IPS-15b (cell line): ENCODE results near the gene SP110.
A peak's percentile ranks its signal among the peaks of the same experiment; 100 is the strongest.
"Not testable (repeated sequence)": the region's sequence is repeated elsewhere in the genome, so short reads cannot be mapped to it uniquely, and the experiment has no call there.

Source experiments
- H3K27me3 ChIP-seq: one replicate; pipeline ENCODE4 v1.6.1; 2013; ENCODE audit warnings: low read length; ENCODE audit not compliant: control insufficient read depth, insufficient read depth
- H3K36me3 ChIP-seq: one replicate; pipeline ENCODE4 v1.6.1; 2013; ENCODE audit warnings: low read length; ENCODE audit not compliant: control insufficient read depth, insufficient read depth
- H3K4me1 ChIP-seq: one replicate; pipeline ENCODE4 v1.6.1; 2013; ENCODE audit warnings: mild to moderate bottlenecking, low read length; ENCODE audit not compliant: control insufficient read depth, insufficient read depth
- H3K4me3 ChIP-seq: one replicate; pipeline ENCODE4 v1.5.1; 2013; ENCODE audit warnings: low read depth, low read length
- H3K9ac ChIP-seq: one replicate; pipeline ENCODE4 v1.6.1; 2013; ENCODE audit warnings: low read depth, mild to moderate bottlenecking, low read length
- H3K9me3 ChIP-seq: one replicate; pipeline ENCODE4 v1.6.1; 2013; ENCODE audit warnings: mild to moderate bottlenecking, low read length; ENCODE audit not compliant: control insufficient read depth, insufficient read depth

SP110 gene

DNA sequence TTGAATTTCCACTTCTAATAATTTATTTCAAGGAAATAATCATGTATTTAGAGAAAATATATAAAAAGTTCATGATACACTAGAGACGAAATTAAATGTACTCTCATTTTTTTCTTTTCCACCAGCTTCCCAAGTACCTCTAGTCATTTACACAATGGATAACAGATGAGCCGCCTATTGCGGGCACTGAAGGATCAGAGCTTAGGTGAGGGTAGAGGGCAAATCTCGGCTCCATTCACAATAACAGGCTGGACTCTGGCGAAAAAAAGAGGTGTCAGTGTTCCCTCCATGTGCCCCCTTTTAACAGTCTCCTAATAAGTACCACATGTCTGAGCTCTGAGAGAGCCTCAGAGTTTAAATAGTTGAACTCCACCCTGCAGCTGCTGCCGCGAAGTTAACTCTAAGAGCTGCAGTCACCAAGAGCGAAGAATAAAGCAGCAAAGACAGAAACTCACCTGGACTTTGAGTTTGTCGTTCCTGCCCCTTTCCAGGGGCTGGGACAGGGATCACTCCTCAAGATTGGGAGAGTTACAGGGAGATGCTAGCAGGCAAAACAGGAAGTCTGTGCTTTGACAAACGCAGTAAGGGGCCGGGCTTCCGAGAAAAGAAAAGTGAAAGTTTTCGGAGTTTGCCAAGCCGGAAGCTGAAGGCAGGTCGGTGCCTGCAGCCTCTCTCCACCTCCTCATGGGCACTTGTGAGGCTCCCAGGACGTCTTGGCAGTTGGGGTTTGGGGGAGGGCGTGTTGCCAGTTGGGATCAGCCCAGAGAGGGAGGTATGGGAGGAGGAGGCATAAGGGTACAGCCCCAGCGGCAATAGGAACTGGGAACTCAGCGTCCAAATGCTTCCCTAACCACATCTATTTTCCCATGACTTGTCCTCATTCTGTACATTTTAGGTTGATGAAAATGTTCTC is at the start of gene SP110:
SP110 (minus strand) TSS at position 566 of the 913 bp plus-strand sequence. CDS start 3,057 bp downstream, outside the sequence.
- Histone ChIP-seq H3K4me1 (no peaks in the 10 kb centered on the region), H3K36me3 (no peaks in the 10 kb centered on the region), H3K9me3 (no peaks in the 10 kb centered on the region), H3K27me3 (no peaks in the 10 kb centered on the region), H3K9ac (peak within 1 kb of the TSS; percentile 82), H3K4me3 (peak within 1 kb of the TSS; percentile 68)

DNA sequence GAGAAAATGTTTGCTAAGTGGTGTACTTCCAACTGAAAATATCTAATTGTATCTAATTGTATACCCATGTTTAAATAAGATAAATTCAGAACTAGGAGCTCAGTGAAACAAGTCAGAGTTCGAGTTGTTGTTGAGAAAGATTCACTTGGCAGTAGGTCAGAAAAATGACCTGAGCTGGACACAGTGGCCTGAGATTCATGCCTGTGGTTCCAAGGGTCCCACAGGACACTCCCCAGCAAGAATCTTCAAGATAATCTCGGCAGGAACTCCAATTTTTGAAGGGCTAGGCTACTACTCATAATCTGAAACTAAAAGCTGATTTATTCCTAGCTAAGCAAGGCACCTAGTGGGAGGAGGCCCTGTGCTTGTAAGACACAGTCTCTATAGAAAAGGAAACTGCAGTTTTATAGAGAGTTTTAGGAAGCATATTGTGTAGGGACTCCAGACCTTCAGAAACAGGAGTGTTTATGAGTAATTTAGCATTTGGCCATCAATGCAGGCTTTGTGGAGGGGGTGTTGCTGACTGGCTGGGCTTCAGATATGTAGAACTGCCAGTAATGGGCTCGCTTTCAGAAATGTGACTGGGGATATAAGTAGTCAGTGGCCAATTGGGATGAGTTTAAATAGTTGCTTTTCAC is 48.9 kb upstream of the SP110 start:
- Histone ChIP-seq H3K27me3 (no peaks in the 10 kb centered on the region), H3K4me1 (no peaks in the 10 kb centered on the region), H3K4me3 (no peak overlapping the region), H3K36me3 (no peaks in the 10 kb centered on the region), H3K9ac (no peak overlapping the region), H3K9me3 (no peaks in the 10 kb centered on the region)

- H3K27me3 ChIP-seq = no peaks in the 10 kb centered on the region
- H3K4me1 ChIP-seq = no peaks in the 10 kb centered on the region
- H3K9ac ChIP-seq = no peak overlapping the region
- H3K36me3 ChIP-seq = no peaks in the 10 kb centered on the region
- H3K9me3 ChIP-seq = no peaks in the 10 kb centered on the region
- H3K4me3 ChIP-seq = no peak overlapping the region
Observed at GRCh38 chr2:230267556-230267955, 47.8 kb upstream of the SP110 start.

DNA sequence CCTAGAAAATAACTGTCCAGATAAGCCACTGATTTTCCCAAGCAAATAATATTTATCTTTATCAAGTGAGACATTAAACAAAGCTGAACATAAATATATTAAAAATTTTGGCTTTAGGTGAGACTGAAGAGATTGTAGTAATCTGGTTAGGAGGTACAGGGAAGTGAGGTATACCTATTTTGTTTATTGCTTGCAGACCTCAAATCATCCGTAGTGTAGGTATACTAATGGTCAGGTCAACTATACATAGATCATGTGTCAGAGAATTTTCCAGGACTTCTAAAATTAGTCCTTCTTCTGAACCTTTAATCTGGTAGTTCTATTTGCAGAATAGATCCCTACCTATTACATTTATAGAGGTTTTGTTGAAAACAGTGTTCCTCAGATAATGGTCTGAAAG is 47.3 kb upstream of the SP110 start:
- Histone ChIP-seq H3K4me1 (no peaks in the 10 kb centered on the region), H3K9ac (no peak overlapping the region), H3K4me3 (no peak overlapping the region), H3K9me3 (no peaks in the 10 kb centered on the region), H3K27me3 (no peaks in the 10 kb centered on the region), H3K36me3 (no peaks in the 10 kb centered on the region)

DNA sequence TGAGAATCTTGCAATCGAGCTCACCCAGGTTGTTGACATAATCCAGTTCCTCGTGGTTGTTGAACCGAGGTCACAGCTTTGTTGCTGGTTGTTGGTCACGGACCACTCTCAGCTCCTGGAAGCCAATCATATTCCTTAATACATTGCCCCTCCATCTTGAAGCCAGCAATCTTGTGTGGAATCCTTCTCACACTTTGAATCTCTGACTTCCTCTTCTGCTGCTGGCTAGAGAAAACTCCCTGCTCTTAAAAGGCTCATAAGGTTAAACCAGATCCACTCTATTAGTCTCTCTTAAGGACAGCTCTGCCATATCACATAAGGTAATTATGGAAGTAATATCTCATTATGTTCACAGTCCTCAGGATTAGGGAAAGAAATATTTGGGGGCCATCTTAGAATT is 46.9 kb upstream of the SP110 start:
- Histone ChIP-seq H3K4me1 (no peaks in the 10 kb centered on the region), H3K9ac (no peak overlapping the region), H3K4me3 (no peak overlapping the region)

GRCh38 chr2:230264945-230265344 is 45.2 kb upstream of the SP110 start:
- H3K36me3 ChIP-seq, H3K4me3 ChIP-seq, H3K27me3 ChIP-seq, H3K9me3 ChIP-seq, H3K9ac ChIP-seq, H3K4me1 ChIP-seq: not testable (repeated sequence)

More for the DNA sequence above, 46.9 kb upstream of the SP110 start:
- Histone ChIP-seq H3K36me3 (no peaks in the 10 kb centered on the region), H3K27me3 (no peaks in the 10 kb centered on the region), H3K9me3 (no peaks in the 10 kb centered on the region)

DNA sequence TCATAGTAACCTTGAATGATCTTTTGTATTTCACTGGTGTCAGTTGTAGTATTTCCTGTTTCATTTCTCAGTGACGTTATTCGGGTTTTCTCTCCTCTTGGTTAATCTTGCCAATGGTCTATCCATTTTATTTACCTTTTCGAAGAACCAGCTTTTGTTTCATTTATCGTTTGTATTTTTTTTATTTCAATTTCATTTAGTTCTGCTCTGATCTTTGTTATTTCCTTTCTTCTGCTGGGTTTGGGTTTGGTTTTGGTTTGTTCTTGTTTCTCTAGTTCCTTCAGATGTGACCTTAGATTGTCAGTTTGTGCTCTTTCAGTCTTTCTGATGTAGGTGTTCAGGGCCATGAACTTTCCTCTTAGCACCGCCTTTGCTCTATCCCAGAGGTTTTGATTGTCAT is 42.5 kb upstream of the SP110 start:
- Histone ChIP-seq H3K4me3 (no peak overlapping the region), H3K27me3 (no peaks in the 10 kb centered on the region), H3K9me3 (no peaks in the 10 kb centered on the region), H3K36me3 (no peaks in the 10 kb centered on the region), H3K9ac (no peak overlapping the region), H3K4me1 (no peaks in the 10 kb centered on the region)

GRCh38 chr2:230258483-230258882 is 38.7 kb upstream of the SP110 start:
- Histone ChIP-seq H3K9ac (no peak overlapping the region), H3K36me3 (no peaks in the 10 kb centered on the region), H3K9me3 (no peaks in the 10 kb centered on the region), H3K4me3 (no peak overlapping the region), H3K4me1 (no peaks in the 10 kb centered on the region), H3K27me3 (no peaks in the 10 kb centered on the region)

DNA sequence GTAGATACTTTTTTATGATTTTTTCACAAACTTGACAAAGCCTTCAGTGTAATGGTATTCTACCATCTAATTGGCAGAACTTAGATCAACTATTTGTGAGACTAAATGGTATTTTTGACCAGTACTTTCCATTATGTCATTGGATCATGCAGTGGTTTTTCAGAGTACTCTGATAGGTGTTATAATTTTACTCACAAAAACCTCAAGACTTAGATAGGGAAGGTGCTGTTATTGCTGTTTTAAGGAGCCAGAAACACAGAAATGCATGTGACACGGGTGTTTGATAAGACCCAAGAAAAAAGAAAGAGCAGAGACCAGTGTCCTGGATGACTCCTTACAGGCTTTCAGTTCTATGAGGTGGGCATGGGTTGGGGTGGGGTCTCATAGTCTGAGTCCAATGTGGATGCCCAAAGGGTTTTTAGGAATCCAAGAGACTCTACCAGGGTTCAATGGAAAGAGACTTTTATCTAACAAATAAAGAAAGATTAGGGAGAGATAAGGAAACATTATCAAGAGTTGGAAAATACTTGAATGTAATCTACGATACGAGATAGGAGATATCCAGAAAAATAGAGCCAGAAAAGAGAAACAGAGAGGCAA is 37.0 kb upstream of the SP110 start:
- no peaks in the 10 kb centered on the region for H3K9me3 ChIP-seq
- no peaks in the 10 kb centered on the region for H3K4me1 ChIP-seq
- no peak overlapping the region for H3K9ac ChIP-seq
- H3K27me3 ChIP-seq = no peaks in the 10 kb centered on the region
- no peaks in the 10 kb centered on the region for H3K36me3 ChIP-seq
- H3K4me3 ChIP-seq = no peak overlapping the region

DNA sequence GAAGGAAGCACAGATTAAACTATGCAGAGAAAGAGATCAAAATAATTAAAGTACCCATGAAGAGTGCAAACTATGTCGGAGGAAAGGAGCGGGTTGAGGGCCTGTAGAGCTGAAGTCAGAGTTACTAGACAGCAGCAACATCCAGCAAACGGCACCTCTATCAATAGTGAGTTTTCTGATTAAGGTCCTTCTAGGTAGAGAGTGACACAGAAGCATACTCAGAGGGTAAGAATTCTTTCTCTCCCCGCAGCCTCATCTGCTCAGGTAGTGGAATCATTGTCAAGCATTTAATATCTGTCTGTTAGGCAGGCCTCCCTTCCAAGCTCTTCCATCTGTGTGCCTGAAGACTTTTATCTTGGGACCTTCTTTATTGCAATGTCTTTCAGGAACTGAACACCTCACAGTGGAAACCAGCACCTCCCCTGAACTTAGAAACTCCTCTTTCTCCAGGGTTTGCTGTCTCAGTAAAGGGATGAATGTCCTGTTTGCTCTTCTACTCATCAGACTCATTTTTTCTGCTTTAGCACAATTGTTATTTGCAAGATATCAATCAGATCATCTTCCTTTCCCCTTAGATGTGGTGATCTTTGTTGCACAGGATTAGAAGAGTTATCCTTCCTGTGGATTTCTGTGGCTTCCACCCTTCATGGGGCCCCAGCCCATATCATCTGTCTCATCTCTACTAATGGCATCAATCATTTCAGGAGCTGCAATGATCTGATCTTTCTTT is 34.5 kb upstream of the SP110 start:
- Histone ChIP-seq H3K36me3 (no peaks in the 10 kb centered on the region), H3K27me3 (no peaks in the 10 kb centered on the region), H3K9me3 (no peaks in the 10 kb centered on the region), H3K4me3 (no peak overlapping the region), H3K4me1 (no peaks in the 10 kb centered on the region), H3K9ac (no peak overlapping the region)

GRCh38 chr2:230250231-230250630 is 30.4 kb upstream of the SP110 start:
- no peak overlapping the region for H3K9ac ChIP-seq
- no peaks in the 10 kb centered on the region for H3K9me3 ChIP-seq
- H3K27me3 ChIP-seq = no peaks in the 10 kb centered on the region
- H3K4me1 ChIP-seq = no peaks in the 10 kb centered on the region
- H3K4me3 ChIP-seq = no peak overlapping the region
- H3K36me3 ChIP-seq = no peaks in the 10 kb centered on the region
